Activated naive CD8-positive, alpha-beta T cell treated with anti-CD3 and anti-CD28 coated beads for 36 hours (primary cell): Measurements from ENCODE around the gene EIF4G3. TPM values are rescaled to one million over a fixed set of nuclear protein-coding genes. Genes with fewer than 3 reads are reported as not detected.
"Not testable (repeated sequence)": the region's sequence is repeated elsewhere in the genome, so short reads cannot be mapped to it uniquely, and the experiment has no call there.

Experiments
- DNase-seq: peaks from one replicate; pipeline ENCODE4 v3.0.0; 2021
- H3K27ac Mint-ChIP-seq: one replicate; pipeline ENCODE4 v1.8.0; 2022; ENCODE audit warnings: mild to moderate bottlenecking, moderate library complexity, mixed read lengths
- H3K27me3 Mint-ChIP-seq: one replicate; pipeline ENCODE4 v1.8.0; 2022; ENCODE audit warnings: mild to moderate bottlenecking, mixed read lengths
- H3K36me3 Mint-ChIP-seq: one replicate; pipeline ENCODE4 v1.8.0; 2021; ENCODE audit warnings: mild to moderate bottlenecking, mixed read lengths
- H3K4me1 Mint-ChIP-seq: one replicate; pipeline ENCODE4 v1.8.0; 2021; ENCODE audit warnings: mixed read lengths
- H3K4me3 Mint-ChIP-seq: one replicate; pipeline ENCODE4 v1.8.0; 2022; ENCODE audit warnings: mild to moderate bottlenecking, moderate library complexity, mixed read lengths
- H3K9me3 Mint-ChIP-seq: one replicate; pipeline ENCODE4 v1.8.0; 2022; ENCODE audit warnings: mixed read lengths
- total RNA-seq, 2 experiments: library from RNA; stranded (reverse); gene quantifications; one replicate each; pipeline ENCODE4 v1.2.3, GENCODE V29; 2021

EIF4G3 gene
- total RNA-seq, 2 experiments from 2014 or later = 51.1 to 55.9 TPM

DNA sequence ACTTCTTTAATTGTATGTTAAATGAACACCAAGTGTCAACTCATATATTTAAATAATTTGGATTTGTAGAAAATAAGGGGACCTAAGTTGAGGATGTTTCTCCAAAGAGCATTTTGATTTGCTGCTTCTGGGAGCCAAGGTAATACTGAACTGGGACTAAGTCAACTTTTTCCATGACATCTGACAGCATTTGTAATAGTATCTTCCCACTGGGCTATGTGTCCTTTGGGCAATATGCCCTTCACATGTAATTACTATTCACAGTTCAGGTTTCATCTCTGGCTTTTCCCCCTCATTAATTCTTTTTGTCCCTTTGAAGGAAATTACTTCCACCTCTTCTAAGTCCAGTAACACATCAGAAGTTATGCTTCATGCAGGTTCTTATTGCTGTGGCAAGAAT lies 352.9 kb downstream of the EIF4G3 start:
- no peak overlapping the region for H3K4me3 Mint-ChIP-seq
- peaks cover 4% of the 10 kb centered on the region for H3K36me3 Mint-ChIP-seq
- no peaks in the 10 kb centered on the region for H3K9me3 Mint-ChIP-seq
- H3K4me1 Mint-ChIP-seq = no peaks in the 10 kb centered on the region
- DNase-seq = no peak
- no peaks in the 10 kb centered on the region for H3K27me3 Mint-ChIP-seq
- no peak overlapping the region for H3K27ac Mint-ChIP-seq

DNA sequence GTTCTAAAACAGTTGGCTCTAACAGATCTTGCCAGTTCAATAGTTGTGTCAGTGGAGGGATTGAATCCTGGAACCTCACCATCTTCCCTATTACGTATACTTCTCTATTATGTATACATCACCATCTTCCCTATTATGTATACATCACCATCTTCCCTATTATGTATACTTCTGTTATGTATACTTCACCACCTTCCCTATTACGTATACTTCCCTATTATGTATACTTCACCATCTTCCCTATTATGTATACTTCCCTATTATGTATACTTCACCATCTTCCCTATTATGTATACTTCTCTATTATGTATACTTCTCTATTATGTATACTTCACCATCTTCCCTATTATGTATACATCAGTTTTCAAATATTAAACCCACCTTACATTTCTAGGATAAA lies 355.2 kb downstream of the EIF4G3 start:
- Mint-ChIP-seq H3K27ac (no peak overlapping the region), H3K4me1 (no peaks in the 10 kb centered on the region), H3K9me3 (no peaks in the 10 kb centered on the region), H3K4me3 (no peak overlapping the region), H3K27me3 (no peaks in the 10 kb centered on the region), H3K36me3 (peaks cover 2% of the 10 kb centered on the region)
- DNase-seq = no peak

DNA sequence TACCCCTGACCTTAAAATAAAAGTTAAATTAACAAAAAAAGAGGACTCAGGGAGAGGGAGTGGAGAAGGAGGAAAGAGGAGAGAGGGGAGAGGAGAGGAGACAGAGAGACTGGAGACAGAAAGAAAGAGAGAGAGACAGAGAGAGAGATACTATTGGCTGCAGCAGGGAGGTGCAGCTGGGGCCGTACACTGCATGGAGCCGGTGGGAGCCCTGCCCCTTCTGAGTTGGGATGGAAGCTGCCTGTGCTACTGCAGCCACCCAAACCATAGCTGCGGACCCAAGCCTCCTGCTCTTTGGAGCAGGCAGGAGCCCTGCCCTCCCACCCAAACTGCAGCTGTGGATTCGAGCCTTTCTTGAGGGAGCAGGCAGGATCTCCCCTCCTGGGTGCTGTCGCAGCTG lies 356.9 kb downstream of the EIF4G3 start:
- Mint-ChIP-seq H3K4me1 (no peaks in the 10 kb centered on the region), H3K4me3 (no peak overlapping the region), H3K27ac (no peak overlapping the region), H3K36me3 (peaks cover 2% of the 10 kb centered on the region), H3K9me3 (no peaks in the 10 kb centered on the region), H3K27me3 (no peaks in the 10 kb centered on the region)
- DNase-seq = no peak

- H3K4me1 Mint-ChIP-seq = no peaks in the 10 kb centered on the region
- H3K9me3 Mint-ChIP-seq = no peaks in the 10 kb centered on the region
- H3K27me3 Mint-ChIP-seq = no peaks in the 10 kb centered on the region
- no peak overlapping the region for H3K4me3 Mint-ChIP-seq
- H3K27ac Mint-ChIP-seq = no peak overlapping the region
- H3K36me3 Mint-ChIP-seq = peaks cover 5% of the 10 kb centered on the region
- DNase-seq = no peak
Measured at GRCh38 chr1:20814534-20814871, 362.2 kb downstream of the EIF4G3 start.

DNA sequence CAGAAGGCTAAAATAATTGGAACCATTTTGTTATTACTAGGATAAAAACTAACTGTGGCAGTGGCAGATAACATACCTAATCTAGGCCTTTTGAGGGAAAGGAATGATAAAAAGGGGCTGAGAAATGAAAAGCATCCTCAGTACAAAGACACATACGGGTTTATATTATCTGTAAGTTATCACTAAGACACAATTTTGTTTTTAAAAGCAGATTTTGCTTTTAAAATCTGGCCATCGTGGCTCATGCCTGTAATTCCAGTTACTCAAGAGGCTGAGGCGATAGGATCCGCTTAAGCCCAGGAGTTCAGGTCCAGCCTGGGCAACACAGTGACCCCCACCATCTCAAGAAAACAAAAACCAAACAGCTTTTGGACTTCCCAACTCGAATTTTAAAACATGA lies 364.8 kb downstream of the EIF4G3 start:
- Mint-ChIP-seq H3K9me3 (no peaks in the 10 kb centered on the region), H3K4me1 (no peaks in the 10 kb centered on the region), H3K4me3 (no peak overlapping the region), H3K27ac (no peak overlapping the region), H3K36me3 (peaks cover 10% of the 10 kb centered on the region), H3K27me3 (no peaks in the 10 kb centered on the region)
- DNase-seq = no peak

GRCh38 chr1:20793236-20793635 lies 383.5 kb downstream of the EIF4G3 start:
- Mint-ChIP-seq H3K36me3 (no peaks in the 10 kb centered on the region), H3K4me1 (peaks cover 2% of the 10 kb centered on the region), H3K27ac (no peak overlapping the region), H3K4me3 (no peak overlapping the region), H3K9me3 (no peaks in the 10 kb centered on the region), H3K27me3 (no peaks in the 10 kb centered on the region)
- DNase-seq = no peak

GRCh38 chr1:20792196-20792595 lies 384.5 kb downstream of the EIF4G3 start:
- H3K27me3 Mint-ChIP-seq = no peaks in the 10 kb centered on the region
- no peak overlapping the region for H3K4me3 Mint-ChIP-seq
- peaks cover 10% of the 10 kb centered on the region for H3K4me1 Mint-ChIP-seq
- no peak for DNase-seq
- no peaks in the 10 kb centered on the region for H3K9me3 Mint-ChIP-seq
- no peaks in the 10 kb centered on the region for H3K36me3 Mint-ChIP-seq
- H3K27ac Mint-ChIP-seq = no peak overlapping the region

GRCh38 chr1:20790785-20791184 lies 385.9 kb downstream of the EIF4G3 start:
- H3K36me3 Mint-ChIP-seq = peaks cover 1% of the 10 kb centered on the region
- H3K4me3 Mint-ChIP-seq = no peak overlapping the region
- no peak for DNase-seq
- no peaks in the 10 kb centered on the region for H3K9me3 Mint-ChIP-seq
- H3K4me1 Mint-ChIP-seq = peaks cover 10% of the 10 kb centered on the region
- H3K27ac Mint-ChIP-seq = no peak overlapping the region
- no peaks in the 10 kb centered on the region for H3K27me3 Mint-ChIP-seq

GRCh38 chr1:20789598-20789997 lies 387.1 kb downstream of the EIF4G3 start:
- not testable (repeated sequence) for H3K27me3 Mint-ChIP-seq, H3K9me3 Mint-ChIP-seq, H3K27ac Mint-ChIP-seq, DNase-seq, H3K4me3 Mint-ChIP-seq, H3K36me3 Mint-ChIP-seq
- H3K4me1 Mint-ChIP-seq = peaks cover 15% of the 10 kb centered on the region

DNA sequence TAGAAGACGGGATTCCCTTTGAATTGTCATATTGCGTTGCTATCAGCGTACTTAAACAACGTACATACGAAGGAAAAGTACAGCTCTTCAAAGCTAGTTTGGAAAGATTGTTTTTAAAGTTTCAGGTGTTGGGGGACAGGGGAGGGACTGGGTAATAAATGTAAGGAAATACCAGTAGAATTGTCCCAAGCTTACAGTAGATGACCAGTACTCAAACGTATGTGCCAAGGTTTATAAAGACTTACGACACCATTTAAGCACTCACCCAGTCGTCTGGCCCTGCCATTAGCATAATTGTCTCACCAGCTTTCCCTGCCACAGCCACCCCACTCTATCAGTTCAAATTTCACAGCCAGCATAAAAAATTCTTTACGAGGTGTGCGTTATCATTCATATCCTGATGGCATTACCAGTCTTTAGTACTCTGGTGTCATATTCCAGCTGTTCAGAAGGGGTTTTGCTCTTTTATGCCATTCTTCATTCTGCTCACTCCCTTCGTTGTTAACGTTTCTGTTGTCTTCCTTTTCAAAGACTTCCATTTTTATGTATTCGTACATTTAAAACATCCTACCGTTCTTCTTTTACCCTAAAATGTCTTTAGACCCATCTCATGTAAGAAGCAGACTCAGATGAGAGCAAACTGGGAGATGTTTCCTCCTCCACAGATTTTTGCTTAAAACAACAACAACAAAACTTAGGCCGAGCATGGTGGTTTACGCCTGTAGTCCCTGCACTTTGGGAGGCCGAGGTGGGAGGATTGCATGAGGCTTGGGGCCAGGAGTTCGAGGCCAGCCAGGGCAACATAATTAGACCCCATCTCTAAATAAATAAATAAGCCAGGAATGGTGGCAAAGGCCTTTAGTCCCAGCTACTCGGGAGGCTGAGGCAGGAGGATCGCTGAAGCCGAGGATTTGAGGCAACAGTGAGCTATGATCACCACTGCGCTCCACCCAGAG lies 388.6 kb downstream of the EIF4G3 start:
- Mint-ChIP-seq H3K9me3 (no peaks in the 10 kb centered on the region), H3K36me3 (peaks cover 12% of the 10 kb centered on the region)

DNA sequence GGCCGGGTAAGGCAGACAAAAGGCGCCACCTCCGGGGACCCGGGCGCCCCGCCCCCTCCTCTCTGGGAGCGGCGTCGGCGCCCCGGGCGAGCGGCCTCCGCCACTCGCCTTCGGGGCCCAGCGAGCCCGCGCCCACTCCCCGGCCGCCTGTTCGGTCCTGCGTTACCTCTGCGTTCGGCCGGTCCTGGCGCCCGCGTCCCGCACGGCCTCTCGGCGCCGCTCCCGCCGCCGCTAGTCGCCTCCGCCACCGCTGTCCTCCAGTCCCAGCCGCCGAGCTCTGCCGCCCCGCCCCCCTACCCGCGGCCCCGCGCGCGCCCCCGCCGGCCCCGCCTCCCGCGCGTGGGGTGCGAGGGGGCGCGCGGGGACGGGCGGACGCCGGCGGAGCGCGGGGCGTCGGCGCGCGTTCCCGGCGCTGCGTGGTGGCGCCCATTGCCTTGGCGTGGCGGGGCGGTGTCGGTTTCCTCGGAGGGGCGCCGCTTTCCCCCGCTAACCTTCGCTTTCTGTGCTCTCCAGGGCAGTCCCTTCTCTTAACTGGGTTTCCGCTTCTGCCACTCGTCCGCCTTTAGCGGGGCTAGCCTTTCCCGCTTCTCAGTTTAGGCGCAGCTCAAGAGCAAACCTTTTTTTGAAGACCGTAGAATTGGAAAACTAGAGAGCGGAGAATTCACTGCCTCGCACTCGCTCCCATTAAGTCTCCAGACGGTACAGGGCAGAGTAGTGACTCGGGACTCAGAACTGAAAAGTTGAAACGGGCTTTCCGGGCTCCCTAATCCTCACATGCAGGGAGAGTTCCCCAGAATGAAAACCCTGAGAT lies 389.5 kb downstream of the EIF4G3 start, which contains the start of gene HP1BP3:
HP1BP3 (minus strand) TSS at position 279 of the 811 bp plus-strand sequence. CDS start 6,867 bp downstream, outside the sequence.
- Mint-ChIP-seq H3K4me3 (peak within 1 kb of the TSS; percentile 92), H3K9me3 (no peaks in the 10 kb centered on the region), H3K4me1 (peaks cover 27% of the 10 kb centered on the region), H3K27ac (peak within 1 kb of the TSS; percentile 96), H3K36me3 (peaks cover 12% of the 10 kb centered on the region), H3K27me3 (no peaks in the 10 kb centered on the region)
- DNase-seq = peak; percentile 87

More for the DNA sequence above, 388.6 kb downstream of the EIF4G3 start:
- Mint-ChIP-seq H3K4me3 (peak overlapping the region; percentile 90), H3K4me1 (peaks cover 26% of the 10 kb centered on the region), H3K27ac (peak overlapping the region; percentile 96), H3K27me3 (no peaks in the 10 kb centered on the region)
- DNase-seq = no peak

DNA sequence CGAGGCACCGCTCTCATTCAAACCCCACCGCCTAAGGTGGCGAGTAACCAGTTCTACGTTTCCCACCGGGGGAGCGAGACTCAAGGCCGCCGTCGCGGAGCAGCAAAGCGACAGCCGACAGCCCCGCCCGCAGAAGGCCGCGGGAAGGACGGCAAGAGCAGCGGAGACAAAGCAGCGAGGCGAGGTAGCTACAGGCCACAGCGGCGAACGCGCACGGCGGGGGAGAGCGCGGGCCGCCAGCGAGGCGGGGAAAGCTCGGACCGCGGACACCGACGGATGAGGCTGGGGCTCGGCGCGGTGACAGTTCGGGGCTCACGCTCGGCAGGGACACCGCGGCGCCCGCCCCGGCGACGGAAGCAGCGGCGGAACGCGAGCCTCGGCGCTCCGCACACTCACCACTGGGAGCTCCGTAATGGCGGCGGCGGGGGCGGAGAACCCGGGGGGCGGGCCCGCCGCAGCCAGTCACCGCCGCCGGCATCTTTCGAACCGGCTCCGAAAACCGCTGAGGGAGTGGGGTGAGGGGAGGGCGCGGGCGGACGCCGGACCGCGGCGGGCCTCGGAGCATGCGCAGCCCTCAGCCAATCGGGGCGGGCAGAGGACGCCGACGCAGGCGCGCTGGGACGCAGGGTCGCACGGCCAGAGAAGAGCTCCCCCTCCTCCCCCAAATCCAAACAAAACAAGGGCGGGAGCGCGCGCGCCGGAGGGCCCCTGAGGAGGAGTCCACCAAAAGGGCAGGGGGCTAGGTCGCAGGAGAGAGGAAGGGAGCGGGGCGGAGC lies 390.3 kb downstream of the EIF4G3 start:
- H3K27me3 Mint-ChIP-seq = no peaks in the 10 kb centered on the region
- H3K4me3 Mint-ChIP-seq = peak overlapping the region; percentile 92
- H3K36me3 Mint-ChIP-seq = peaks cover 12% of the 10 kb centered on the region
- DNase-seq = peak; percentile 97
- H3K27ac Mint-ChIP-seq = peak overlapping the region; percentile 96
- no peaks in the 10 kb centered on the region for H3K9me3 Mint-ChIP-seq
- peaks cover 31% of the 10 kb centered on the region for H3K4me1 Mint-ChIP-seq

GRCh38 chr1:20785907-20786252 lies 390.8 kb downstream of the EIF4G3 start:
- H3K27ac Mint-ChIP-seq = peak overlapping the region; percentile 96
- peaks cover 35% of the 10 kb centered on the region for H3K4me1 Mint-ChIP-seq
- DNase-seq = no peak
- H3K27me3 Mint-ChIP-seq = no peaks in the 10 kb centered on the region
- no peaks in the 10 kb centered on the region for H3K9me3 Mint-ChIP-seq
- peak overlapping the region; percentile 92 for H3K4me3 Mint-ChIP-seq
- H3K36me3 Mint-ChIP-seq = peaks cover 16% of the 10 kb centered on the region

GRCh38 chr1:20775700-20776099 lies 401.0 kb downstream of the EIF4G3 start:
- Mint-ChIP-seq H3K9me3 (no peaks in the 10 kb centered on the region), H3K27me3 (no peaks in the 10 kb centered on the region), H3K36me3 (peaks cover 16% of the 10 kb centered on the region), H3K27ac (no peak overlapping the region), H3K4me3 (no peak overlapping the region), H3K4me1 (peaks cover 12% of the 10 kb centered on the region)
- DNase-seq = no peak

GRCh38 chr1:20771780-20772179 lies 404.9 kb downstream of the EIF4G3 start:
- DNase-seq = no peak
- H3K36me3 Mint-ChIP-seq = peaks cover 14% of the 10 kb centered on the region
- no peaks in the 10 kb centered on the region for H3K4me1 Mint-ChIP-seq
- H3K4me3 Mint-ChIP-seq = no peak overlapping the region
- no peaks in the 10 kb centered on the region for H3K27me3 Mint-ChIP-seq
- H3K9me3 Mint-ChIP-seq = no peaks in the 10 kb centered on the region
- H3K27ac Mint-ChIP-seq = no peak overlapping the region
